Central memory CD4-positive, alpha-beta T cell (primary cell): Measurements from ENCODE around the gene TPO.
"Not testable (repeated sequence)": the region's sequence is repeated elsewhere in the genome, so short reads cannot be mapped to it uniquely, and the experiment has no call there.

Experiments
- DNase-seq: peaks from one replicate; pipeline ENCODE4 v3.0.0; 2022

Gene TPO

DNA sequence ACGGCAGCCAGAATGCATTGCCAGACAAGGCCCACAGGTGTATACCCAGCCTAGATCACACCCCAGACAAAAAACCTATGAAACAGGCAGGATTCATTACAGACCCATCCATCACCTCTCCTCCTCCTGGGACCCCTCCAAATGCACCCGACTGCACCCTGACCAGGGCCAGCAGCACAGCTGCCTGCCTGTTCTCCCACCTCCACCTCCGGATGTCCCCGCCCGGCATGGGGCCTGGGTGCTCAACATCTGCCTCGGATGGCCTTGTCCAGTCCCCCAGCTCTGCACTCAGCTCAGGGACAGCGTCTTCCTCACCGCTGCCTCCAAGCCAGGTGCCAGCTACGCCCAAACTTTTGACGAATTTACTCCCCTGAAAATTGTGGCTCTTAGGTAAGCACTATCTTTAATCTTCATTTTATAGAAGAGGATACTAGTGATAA, 91.1 kb downstream of the TPO start:
- no peak for DNase-seq

DNA sequence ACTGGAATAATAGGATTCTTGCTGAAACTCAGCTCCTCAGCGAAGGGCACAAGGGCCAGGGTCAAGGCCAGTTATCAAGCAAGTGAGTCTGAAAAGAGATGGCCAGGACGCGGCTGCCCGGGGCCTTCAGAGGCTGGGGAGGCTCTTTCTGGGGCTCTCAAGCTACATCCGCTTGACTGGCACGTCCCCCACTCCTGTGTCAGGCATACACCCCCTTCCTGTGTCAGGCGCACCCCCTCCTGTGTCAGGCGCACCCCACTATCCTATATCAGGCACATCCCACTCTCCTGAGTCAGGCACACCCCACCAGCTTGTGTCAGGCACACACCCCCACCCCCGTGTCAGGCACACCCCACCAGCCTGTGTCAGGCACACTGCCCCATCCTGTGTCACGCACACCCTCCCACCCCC, 91.8 kb downstream of the TPO start:
- no peak for DNase-seq

DNA sequence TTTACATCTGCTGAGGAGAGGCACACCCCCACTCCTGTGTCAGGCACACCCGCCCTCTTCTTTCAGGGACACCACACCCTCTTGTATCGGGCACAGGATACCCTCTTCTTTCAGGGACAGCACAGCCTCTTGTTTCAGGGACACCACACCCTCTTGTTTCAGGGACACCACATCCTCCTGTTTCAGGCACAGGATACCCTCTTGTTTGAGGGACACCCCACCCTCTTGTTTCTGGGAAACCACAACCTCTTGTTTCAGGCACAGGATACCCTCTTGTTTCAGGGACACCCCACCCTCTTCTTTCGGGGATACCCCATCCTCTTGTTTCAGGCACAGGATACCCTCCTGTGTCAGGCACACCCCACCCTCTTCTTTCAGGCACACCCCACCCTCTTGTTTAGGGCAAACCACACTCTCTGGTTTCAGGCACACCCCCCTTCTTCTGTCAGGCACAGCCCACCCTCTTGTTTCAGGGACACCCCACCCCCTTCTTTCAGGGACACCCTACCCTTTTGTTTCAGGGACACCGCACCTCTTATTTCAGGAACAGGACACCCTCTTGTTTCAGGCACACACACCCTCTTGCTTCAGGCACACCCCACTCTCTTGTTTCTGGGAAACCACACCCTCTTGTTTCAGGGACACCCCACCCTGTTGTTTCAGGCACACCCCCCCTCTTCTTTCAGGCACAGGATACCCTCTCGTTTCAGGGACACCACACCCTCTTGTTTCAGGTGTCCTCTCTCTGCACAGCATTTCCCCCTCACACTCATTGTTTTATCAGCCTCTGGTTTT, 96.2 kb downstream of the TPO start:
- DNase-seq = peak; percentile 67

DNA sequence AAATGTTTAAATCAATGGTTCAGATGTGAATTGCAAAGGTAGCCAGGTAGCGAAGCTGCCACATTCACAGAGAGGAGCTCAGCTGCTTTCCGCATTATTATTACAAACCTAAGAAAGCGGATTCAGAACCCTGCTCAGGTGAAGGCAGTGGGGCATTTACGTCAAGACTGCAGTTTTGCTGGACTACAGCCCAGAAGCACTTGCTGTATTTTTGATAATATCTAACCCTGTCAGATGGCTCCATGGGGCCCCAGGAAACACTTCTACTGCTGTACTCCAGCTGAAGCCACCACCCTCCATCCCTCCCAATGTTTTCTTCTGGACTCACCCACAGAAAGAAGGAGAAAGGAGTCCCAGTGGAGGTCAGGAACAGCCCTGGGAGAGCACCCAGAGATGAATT, 96.9 kb downstream of the TPO start:
- no peak for DNase-seq

DNA sequence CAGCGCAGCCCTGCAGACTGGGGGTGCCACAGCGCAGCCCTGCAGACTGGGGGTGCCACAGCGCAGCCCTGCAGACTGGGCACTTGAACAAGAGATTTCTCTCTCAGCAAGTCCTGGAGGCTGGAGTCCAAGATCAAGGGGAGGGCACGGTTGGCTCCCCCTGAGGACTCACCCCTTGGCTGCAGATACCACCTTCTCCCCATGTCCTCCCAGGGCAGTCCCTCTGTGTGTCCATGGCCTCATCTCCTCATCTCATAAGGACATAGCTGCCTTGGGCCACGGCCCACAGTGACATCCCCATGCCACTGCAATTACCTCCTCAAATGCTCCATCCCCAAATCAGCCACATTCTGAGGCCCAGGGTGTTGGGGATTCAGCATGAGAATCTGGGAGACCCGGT, 98.2 kb downstream of the TPO start:
- DNase-seq = no peak

DNA sequence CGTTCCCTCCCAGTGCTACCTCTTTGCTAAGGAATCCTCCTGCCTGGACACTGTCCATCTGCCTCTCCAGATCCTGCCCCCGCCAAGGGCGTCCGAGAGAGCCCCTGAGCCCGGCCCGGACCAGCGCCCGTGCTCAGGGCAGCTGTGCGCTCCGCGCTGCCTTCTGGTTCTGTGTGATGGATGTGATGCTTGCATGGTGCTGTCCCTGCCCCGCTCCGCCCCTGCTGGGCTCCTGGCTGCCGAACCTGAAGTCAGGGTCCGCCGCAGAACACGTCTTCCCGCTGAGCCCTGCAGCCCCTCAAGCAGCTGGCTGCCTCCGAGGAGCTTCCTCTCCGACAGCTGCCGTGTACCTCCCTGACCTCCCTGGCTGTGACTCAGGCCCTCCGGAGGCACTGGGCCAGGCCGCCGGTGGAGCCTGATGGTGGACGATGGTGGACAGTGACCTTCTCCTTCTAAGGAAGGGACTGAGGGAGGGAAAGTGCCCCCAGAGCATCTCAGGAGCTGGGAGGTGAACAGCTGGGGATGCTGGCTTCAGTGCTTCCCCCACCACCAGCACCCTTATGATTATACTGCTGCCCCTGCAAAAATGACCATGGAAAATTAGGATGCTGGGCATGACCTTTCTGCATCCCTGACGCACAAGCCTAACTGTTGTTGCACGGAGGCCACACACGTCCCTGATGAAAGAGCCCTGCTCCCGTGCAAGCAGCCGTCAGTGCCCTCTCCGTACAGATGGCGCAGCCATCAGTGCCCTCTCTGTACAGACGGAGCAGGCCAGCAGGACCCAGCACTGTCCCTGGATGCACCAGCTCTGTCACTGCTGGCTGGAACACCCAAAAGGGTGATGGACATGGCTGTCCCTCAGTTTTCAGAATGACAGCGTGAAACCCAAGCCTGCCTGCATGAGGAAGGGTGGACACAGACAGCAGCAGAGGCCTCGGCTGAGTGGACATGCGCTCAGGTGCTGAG, 99.3 kb downstream of the TPO start:
- no peak for DNase-seq

DNA sequence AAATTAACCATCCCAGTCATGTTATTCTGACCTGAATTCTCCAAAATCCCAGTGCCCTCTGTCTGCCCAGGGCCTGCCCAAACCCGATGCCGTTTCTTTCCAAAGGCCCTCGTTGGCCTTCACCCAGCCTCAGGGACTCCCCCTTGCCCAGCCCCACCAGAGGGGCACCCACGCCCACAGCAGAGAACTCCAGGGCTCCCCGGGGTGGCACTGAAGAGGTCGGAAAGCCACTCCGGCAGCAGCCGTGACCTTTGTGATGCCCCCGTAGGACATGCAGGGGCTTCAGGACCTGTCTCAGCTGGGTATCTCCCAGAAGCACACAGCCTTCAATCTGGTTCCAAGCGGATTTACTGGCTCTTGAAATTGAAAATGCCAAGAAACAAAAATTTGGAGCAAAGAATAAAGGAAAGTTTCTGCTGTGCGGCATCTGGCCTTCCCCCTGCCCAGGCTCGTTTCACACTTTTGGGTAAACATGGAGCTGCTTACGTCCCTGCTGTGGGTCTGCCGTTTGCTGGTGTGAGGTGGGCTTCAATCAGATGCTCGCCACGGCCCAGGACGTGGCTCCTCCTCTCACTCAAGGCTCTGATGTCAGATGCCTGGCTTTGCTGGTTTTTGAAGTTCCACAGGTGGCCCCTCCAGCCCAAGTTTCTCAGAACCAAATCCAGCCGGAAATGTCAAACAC, 101.3 kb downstream of the TPO start:
- no peak for DNase-seq

DNA sequence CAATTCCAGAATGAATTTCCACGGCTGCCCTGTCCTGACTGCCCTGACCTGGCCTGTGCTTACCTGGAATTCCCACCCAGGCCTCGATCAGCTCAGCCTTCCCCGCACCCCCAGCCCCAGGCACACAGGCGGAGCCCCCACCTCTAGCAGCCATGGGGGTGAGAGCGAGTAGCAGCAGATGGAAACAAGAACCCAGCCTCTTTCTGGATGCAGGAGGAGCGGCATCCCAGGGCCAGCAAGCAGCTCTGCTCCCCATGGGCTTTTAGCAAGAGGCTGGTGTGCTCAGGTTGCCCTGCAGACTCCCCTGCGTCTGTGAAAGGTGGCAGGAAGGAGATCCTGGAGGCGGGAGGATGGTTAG, 101.8 kb downstream of the TPO start:
- DNase-seq = no peak

DNA sequence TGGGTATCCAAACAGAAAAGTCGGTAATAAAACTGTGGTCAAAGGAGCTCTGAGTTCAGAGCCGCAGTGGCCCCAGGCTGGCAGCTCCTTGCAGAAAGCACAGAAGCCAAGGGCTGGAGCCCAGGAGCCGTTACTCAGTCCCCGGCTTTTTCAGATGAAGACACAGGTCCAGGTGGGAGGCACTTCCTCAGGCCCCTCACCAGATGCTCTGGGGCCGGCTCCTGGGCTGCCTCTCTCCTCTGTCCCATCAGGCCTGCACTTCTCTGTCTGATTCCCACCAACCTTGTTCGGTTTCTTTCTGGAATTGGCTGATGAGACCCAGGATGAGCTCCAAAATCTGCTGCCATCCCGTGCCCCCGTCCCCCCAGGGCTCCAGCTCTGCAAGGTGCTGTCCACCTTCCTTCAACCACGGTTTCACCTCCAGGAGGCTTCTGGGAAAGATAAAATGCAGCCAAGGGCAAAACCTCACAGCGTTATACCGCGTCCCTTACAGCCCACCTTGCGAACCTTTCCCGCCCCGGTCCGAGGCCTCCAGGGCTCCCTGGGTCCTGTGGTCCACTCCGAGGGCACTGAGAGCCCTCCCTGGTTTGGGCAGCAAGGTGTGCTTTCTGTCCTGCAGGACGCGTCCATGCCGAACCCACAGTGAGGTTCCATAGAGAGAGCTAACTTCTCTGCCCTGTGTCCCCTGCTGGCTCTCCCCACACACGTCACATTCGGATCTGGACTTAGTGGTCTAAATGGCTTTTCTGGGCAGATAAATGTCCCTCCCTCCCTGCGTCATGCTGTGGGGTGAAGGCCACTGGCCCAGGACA, 102.9 kb downstream of the TPO start:
- no peak for DNase-seq

DNA sequence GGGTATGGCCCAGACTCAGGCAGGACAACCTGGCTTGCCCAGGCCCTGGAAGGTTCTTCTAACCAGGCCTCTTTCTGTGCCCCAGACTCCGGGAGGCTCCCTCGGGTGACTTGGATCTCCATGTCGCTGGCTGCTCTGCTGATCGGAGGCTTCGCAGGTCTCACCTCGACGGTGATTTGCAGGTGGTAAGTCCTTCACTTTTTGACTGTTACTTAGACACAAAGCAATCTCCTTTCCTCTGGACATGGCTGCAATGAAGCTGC, 103.5 kb downstream of the TPO start:
- DNase-seq = no peak

DNA sequence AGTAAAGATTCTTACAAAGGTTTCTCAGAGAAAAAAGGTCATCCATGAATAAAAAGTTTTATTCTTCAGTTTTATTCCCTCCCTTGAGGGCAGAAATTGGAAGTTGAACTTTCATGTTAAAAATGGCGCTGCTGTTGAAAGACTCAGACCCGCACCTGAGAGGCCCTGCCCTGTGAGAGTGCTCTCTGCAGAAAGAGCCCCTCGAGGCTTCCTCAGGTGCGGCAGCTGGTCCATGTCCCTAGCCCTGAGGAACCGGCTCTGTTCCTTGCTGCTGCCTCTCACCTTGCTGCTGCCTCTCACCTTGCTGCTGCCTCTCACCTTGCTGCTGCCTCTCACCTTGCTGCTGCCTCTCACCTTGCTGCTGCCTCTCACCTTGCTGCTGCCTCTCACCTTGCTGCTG, 104.0 kb downstream of the TPO start:
- not testable (repeated sequence) for DNase-seq

DNA sequence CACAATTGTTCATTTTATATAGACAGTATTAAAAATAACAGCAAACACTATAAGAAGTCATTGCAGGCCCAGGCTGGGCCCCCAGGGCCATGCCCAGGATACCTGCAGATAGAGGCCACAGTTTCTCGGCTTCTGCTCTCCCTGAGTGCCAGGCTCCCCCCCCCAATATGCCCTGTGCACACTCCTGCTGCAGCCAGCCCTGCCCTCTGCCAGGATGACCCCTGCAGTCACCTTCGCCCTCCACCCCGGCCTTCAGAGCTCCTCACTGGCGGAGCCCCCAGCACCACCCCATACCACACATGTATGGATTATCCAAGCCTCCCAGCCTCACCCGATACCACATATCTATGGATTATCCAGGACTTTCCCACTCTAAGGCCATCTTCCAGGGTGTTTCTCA, 104.5 kb downstream of the TPO start:
- DNase-seq = no peak

DNA sequence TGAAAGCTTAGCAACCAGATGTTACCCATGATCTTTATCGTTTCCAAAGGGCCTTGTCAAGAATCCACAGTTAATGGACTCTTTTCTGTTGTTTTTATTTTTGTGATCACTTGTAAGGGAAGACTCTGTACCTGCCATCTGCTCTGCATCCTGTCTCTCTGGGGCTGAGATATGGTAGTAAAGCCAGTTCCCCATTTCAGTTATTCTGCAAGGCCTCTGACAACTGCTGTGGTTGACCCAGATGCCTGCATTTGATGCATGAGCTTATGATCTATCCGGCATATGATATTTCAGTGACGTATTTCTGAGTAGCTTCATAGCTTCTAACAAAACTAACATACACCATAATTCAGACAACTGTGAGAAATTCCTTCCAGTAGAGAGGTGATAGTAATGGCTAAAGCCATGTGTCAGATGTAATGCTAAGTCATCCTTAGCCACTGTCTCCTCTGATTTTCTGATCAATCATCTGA, 105.1 kb downstream of the TPO start:
- DNase-seq = peak; percentile 70

DNA sequence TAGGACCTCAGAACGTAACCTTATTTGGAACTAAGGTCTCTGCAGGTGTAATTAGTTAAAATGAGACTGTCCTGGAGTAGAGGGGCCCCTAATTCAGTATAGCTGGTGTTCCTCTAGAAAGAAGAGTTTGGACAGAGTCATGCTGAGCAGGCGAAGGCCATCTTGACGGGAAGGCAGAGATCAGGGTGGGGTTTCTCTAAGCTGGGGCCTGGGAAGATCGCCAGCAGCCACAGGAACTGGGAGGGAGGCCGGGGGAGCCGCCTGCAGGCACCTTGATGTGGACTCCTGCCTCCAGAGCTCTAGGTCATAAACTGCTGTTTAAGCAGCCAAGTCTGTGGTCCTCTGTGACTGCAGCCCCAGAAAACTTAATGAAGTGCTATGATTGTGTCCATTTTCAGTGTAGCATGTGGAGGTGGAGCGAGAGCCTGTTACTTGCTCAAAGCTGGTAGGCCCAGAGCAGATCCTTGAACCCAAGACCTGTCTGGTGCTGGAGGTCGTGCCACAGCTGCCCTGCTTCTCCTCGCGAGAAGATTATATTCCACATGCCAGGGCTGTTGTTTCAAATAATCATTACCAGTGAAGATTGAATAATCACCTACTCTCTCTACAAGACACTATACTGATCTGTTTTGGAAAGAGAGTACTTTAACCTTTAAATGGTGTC, 105.7 kb downstream of the TPO start:
- no peak for DNase-seq

DNA sequence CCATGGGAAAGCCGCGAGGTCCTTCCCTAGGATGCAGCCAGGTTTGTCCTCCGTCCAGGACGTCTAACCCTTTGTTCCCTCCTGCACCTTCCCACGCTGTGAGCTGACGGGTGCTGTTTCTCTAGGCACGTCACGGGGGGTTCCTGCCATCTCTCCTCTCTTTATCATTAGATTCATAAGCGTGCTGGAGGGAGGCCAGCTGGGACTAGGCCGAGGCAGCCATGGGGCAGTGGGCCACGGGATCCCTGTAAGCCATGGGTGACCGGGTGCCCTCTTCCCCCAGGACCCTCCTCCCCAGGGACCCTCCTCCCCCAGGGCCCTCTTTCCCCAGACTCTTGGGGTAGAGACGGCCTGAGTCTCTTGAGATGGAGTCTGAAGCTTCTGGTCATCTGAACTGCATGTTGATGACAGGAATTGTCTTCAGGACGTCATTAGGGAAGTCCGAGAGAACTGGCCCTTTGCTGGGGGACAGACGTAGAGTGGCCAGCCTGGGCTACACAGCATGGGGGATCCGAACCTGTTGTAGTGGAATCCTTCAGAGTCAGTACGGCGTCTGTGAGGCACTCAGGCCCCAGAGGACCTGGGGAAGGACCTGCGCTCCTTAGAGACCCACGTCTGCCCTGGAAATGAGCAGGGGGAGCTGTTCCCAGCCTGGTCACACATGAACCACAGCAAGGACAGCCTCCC, 108.1 kb downstream of the TPO start:
- no peak for DNase-seq

DNA sequence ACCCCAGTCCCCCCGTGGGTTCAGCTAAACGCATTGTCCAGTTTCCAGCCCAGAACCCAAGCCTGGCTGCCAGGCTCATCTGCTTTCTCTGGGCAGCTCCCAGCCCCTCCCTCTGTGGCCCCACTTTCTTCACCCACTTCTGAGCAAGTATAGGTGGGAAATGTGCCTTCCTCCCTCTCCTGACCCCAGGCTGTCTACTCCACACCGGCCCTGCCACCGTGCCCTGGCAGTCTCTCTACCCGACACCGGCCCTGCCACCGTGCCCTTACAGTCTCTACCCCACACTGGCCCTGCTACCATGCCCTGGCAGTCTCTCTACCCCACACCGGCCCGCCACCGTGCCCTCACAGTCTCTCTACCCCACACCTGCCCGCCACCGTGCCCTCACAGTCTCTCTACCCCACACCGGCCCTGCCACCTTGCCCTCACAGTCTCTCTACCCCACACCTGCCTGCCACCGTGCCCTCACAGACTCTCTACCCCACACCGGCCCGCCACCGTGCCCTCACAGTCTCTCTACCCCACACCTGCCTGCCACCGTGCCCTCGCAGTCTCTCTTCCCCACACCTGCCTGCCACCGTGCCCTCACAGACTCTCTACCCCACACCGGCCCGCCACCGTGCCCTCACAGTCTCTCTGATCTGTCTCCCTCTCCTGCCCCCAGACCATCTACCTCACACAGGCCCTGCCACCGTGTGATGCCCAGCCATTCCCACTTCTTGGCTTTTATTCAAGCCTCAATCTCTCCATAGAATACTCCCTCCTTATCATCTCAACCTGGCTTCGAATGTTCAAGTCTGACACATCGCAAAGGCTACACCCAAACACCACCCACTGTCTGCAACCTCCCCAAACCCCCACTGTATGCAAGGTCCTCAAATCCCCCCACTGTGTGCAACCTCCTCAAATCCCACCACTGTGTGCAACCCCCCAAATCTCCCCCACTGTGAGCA, 108.9 kb downstream of the TPO start:
- DNase-seq = no peak

DNA sequence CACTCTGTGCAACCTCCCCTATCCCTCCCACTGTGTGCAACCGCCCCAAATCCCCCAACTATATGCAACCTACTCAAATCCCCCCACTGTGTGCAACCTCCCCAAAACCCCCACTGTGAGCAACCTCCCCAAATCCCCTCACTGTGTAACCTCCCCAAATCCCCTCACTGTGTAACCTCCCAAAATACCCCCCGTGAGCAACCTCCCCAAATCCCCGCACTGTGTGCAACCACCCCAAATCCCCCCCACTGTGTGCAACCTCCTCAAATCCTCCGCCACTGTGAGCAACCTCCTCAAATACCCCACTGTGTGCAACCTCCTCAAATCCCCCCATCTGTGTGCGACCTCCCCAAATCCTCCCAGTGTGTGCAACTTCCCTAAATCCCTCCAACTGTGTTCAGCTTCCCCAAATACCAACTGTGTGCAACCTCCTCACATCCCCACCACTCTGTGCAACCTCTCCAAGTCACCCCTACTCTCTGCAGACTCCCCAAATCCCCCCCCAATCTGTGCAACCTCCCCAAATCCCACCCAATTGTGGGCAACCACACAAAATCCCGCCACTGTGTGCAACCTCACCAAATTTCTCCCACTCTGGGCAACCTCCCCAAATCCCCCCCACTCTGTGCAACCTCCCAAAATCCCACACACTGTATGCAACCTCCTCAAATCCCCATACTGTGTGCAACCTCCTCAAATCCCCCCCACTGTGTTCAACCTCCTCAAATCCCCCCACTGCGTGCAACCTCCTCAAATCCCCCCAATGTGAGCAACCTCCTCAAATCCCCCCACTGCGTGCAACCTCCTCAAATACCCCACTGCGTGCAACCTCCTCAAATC, 114.1 kb downstream of the TPO start:
- no peak for DNase-seq

DNA sequence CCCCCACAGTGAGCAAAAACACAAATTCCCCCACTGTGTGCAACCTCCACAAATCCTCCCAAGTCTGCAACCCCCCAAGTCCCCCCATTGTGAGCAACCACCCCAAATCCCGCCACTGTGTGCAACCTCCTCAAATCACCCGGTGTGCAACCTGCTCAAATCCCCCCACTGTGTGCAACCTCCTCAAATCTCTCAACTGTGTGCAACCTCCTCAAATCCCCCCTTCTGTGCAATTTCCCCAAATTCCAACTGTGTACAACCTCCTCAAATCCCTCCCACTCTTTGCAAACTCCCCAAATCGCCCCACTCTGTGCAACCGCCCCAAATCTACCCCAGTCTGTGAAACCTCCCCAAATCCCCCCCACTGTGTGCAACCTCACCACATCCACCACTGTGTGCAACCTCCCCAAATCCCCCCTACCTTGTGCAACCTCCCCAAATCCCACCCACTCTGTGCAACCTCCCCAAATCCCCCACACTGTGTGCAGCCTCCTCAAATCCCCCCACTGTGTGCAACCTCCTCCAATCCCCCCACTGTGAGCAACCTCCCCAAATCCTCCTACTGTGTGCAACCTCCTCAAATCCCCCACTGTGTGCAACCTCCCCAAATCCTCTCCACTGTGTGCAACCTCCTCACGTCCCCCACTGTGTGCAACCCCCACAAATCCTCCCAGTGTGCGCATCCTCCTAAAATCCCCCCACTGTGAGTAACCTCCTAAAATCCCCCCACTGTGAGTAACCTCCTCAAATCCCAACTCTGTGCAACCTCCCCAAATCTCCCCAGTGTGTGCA, 115.2 kb downstream of the TPO start:
- no peak for DNase-seq
